HCT116 (cell line): ENCODE results near the gene POU3F1. TPM values are rescaled to one million over a fixed set of nuclear protein-coding genes. Genes with fewer than 3 reads are reported as not detected.

Source experiments
- ATAC-seq: fragments of 200-7000 bp; cut with Tn5 transposase; 2 replicates; pipeline ENCODE4 v1.9.1; 2020; ENCODE audit warnings: mild to moderate bottlenecking, moderate library complexity
- BruUV-seq: library from RNA; stranded (reverse); fragments of 400-500 nt; replicated peaks from 2 replicates; lab custom pipeline; 2021; lab: Mats Ljungman, UMichigan
- CTCF ChIA-PET: fragments of 300-600 bp; sonication (Branson Sonifier 250); formaldehyde crosslinking; loops from one replicate; lab custom pipeline; 2021; ENCODE audit warnings: antibody characterized with exemption; lab: Charles Lee
- POLR2A ChIA-PET: fragments of 300-600, 350-600 bp; sonication (Branson Sonifier 250); formaldehyde crosslinking; loops from one replicate; lab custom pipeline; 2021; ENCODE audit warnings: antibody characterized with exemption; lab: Charles Lee
- RAD21 ChIA-PET, 2 experiments: fragments of 300-600 bp; sonication (Branson Sonifier 250); formaldehyde crosslinking; loops; one replicate each; lab custom pipeline; 2023; ENCODE audit warnings: low total read pairs in 2 of 2; ENCODE audit not compliant: uncharacterized antibody in 2 of 2, unreplicated experiment in 2 of 2, low non-redundant PET in 1 of 2; lab: Charles Lee
- DNase-seq: peaks from one replicate; pipeline ENCODE4 v3.0.0-alpha.2; 2010; ENCODE audit warnings: low read depth, low spot score
- H2AFZ ChIP-seq: fragments of 200-600 bp; shearing (Covaris generic), sonication (generic); 2 replicates; pipeline ENCODE4 v1.6.1; 2017; ENCODE audit warnings: low read depth, mixed run types, mixed read lengths, antibody characterized with exemption, low read length; ENCODE audit not compliant: poor library complexity, severe bottlenecking
- H3K27ac ChIP-seq: 2 replicates; pipeline ENCODE4 v1.5.1; 2012; ENCODE audit warnings: low read depth, low read length
- H3K27me3 ChIP-seq: fragments of 200-600 bp; sonication (generic); 2 replicates; pipeline ENCODE4 v1.6.1; 2016; ENCODE audit warnings: mixed run types, low read length, mixed read lengths; ENCODE audit not compliant: insufficient read depth
- H3K36me3 ChIP-seq, 2 experiments: fragments of 200-500 bp in 1 of 2; fragments of 200-600 bp in 1 of 2; sonication (Bioruptor generic) in 1 of 2; sonication (generic) in 1 of 2; 2 replicates each; pipeline versions ENCODE4 v1.5.1 to v1.6.1; 2014 to 2016; ENCODE audit warnings: low read length in 2 of 2, inconsistent platforms in 1 of 2, mixed read lengths in 1 of 2, mixed run types in 1 of 2; ENCODE audit not compliant: insufficient read depth in 2 of 2, control insufficient read depth in 1 of 2
- H3K4me1 ChIP-seq, 2 experiments: fragments of 200-600 bp in 1 of 2; sonication (generic) in 1 of 2; 2 replicates each; pipeline versions ENCODE4 v1.5.1 to v1.6.1; 2012 to 2017; ENCODE audit warnings: low read length in 2 of 2, inconsistent platforms in 1 of 2, mild to moderate bottlenecking in 1 of 2, mixed read lengths in 1 of 2, mixed run types in 1 of 2, moderate library complexity in 1 of 2; ENCODE audit not compliant: insufficient read depth in 2 of 2, control insufficient read depth in 1 of 2
- H3K4me2 ChIP-seq: fragments of 200-600 bp; sonication (generic); 2 replicates; pipeline ENCODE4 v1.6.1; 2017; ENCODE audit warnings: mixed run types, low read length, mixed read lengths
- H3K4me3 ChIP-seq, 2 experiments: fragments of 200-600 bp in 1 of 2; sonication (generic) in 1 of 2; replicated peaks in 1 of 2; 2 replicates each; pipeline ENCODE4 v1.5.1; 2011 to 2016; ENCODE audit warnings: low read length in 2 of 2, control low read depth in 1 of 2, low read depth in 1 of 2, mild to moderate bottlenecking in 1 of 2, mixed read lengths in 1 of 2, mixed run types in 1 of 2
- H3K79me2 ChIP-seq: fragments of 200-600 bp; sonication (generic); 2 replicates; pipeline ENCODE4 v1.6.1; 2017; ENCODE audit warnings: mild to moderate bottlenecking, mixed run types, low read length, moderate library complexity, mixed read lengths; ENCODE audit not compliant: insufficient read depth
- H3K9ac ChIP-seq: fragments of 200-600 bp; sonication (generic); 2 replicates; pipeline ENCODE4 v1.6.1; 2016; ENCODE audit warnings: low read length, mixed read lengths
- H3K9me2 ChIP-seq: fragments of 200-600 bp; sonication (generic), shearing (Covaris generic); 2 replicates; pipeline ENCODE4 v1.6.1; 2017; ENCODE audit warnings: mixed run types, mild to moderate bottlenecking, moderate library complexity; ENCODE audit not compliant: insufficient read depth
- H3K9me3 ChIP-seq, 2 experiments: fragments of 200-500 bp in 1 of 2; fragments of 200-600 bp in 1 of 2; sonication (Bioruptor generic) in 1 of 2; sonication (generic) in 1 of 2; 2 replicates each; pipeline ENCODE4 v1.6.1; 2014 to 2017; ENCODE audit warnings: low read length in 2 of 2, mixed read lengths in 2 of 2, inconsistent platforms in 1 of 2, low read depth in 1 of 2, mild to moderate bottlenecking in 1 of 2, mixed run types in 1 of 2, moderate library complexity in 1 of 2; ENCODE audit not compliant: control insufficient read depth in 1 of 2, insufficient read depth in 1 of 2
- H4K20me1 ChIP-seq: fragments of 200-600 bp; sonication (generic), shearing (Covaris generic); 2 replicates; pipeline ENCODE4 v1.6.1; 2017; ENCODE audit warnings: mixed run types, mild to moderate bottlenecking, moderate library complexity; ENCODE audit not compliant: insufficient read depth
- CBX3 ChIP-seq: IDR thresholded peaks from 2 replicates; pipeline ENCODE4 v1.6.1; 2012; ENCODE audit warnings: low read depth
- CEBPB ChIP-seq: IDR thresholded peaks from 2 replicates; pipeline ENCODE4 v1.6.1; 2012; ENCODE audit warnings: low read depth
- ELF1 ChIP-seq: IDR thresholded peaks from 2 replicates; pipeline ENCODE4 v1.6.1; 2012; ENCODE audit warnings: low read depth, borderline replicate concordance
- EZH2 ChIP-seq: fragments of 200-600 bp; sonication (generic); IDR thresholded peaks from 2 replicates; pipeline ENCODE4 v1.6.1; 2017; ENCODE audit warnings: antibody characterized with exemption, mixed run types
- EZH2phosphoT487 ChIP-seq: fragments of 200-600 bp; IDR thresholded peaks from 2 replicates; pipeline ENCODE4 v1.6.1; 2018; ENCODE audit warnings: antibody characterized with exemption, borderline replicate concordance
- FOSL1 ChIP-seq: IDR thresholded peaks from 2 replicates; pipeline ENCODE4 v1.6.1; 2012; ENCODE audit warnings: low read depth
- POLR2A ChIP-seq: IDR thresholded peaks from 2 replicates; pipeline ENCODE4 v1.7.0; 2011; ENCODE audit warnings: borderline replicate concordance; ENCODE audit not compliant: insufficient read depth, insufficient read length; ENCODE audit errors: extremely low read depth
- POLR2AphosphoS5 ChIP-seq: IDR thresholded peaks from 2 replicates; pipeline ENCODE4 v1.6.1; 2011; ENCODE audit warnings: mild to moderate bottlenecking, low read depth, low read length, moderate library complexity
- RAD21 ChIP-seq: IDR thresholded peaks from 2 replicates; pipeline ENCODE4 v1.6.1; 2012; ENCODE audit warnings: low read depth, mild to moderate bottlenecking
- SRF ChIP-seq: IDR thresholded peaks from 2 replicates; pipeline ENCODE4 v1.6.1; 2012; ENCODE audit warnings: low read depth
- TCF7L2 ChIP-seq: IDR thresholded peaks from 2 replicates; pipeline ENCODE4 v1.7.0; 2011; ENCODE audit warnings: borderline replicate concordance, inconsistent platforms; ENCODE audit not compliant: insufficient read depth, insufficient read length; ENCODE audit errors: extremely low read depth
- ZFX ChIP-seq: fragments of 450-650 bp; IDR thresholded peaks from 2 replicates; pipeline ENCODE4 v1.6.1; 2017
- ZNF274 ChIP-seq: fragments of 200-500 bp; sonication (Bioruptor generic); IDR thresholded peaks from 2 replicates; pipeline ENCODE4 v1.6.1; 2014; ENCODE audit warnings: mild to moderate bottlenecking, low read depth, low read length, inconsistent platforms
- intact Hi-C: fragments of 100-400 bp; cut with micrococcal nuclease; formaldehyde crosslinking; loops from 2 replicates; pipeline ENCODE4 v1.10.0; 2022
- total RNA-seq: library from RNA; stranded (reverse); gene quantifications from one replicate; pipeline ENCODE4 v1.2.1, GENCODE V29; 2021; ENCODE audit not compliant: unreplicated experiment
- TF ChIP-seq, protein P1 (sequence below), 3 experiments: fragments of 200-600 bp in 1 of 3; sonication (generic) in 1 of 3; IDR thresholded peaks in 2 of 3; conservative IDR thresholded peaks in 1 of 3; 2 replicates each; pipeline ENCODE4 v1.5.1; 2012 to 2017; ENCODE audit warnings: low read depth in 2 of 3, low read length in 2 of 3, antibody characterized with exemption in 1 of 3, borderline replicate concordance in 1 of 3, control low read depth in 1 of 3, mild to moderate bottlenecking in 1 of 3, mixed read lengths in 1 of 3, mixed run types in 1 of 3, moderate library complexity in 1 of 3; ENCODE audit not compliant: insufficient read depth in 1 of 3
- TF ChIP-seq, protein P2 (sequence below): IDR thresholded peaks from 2 replicates; pipeline ENCODE4 v1.6.1; 2012; ENCODE audit warnings: low read depth
- TF ChIP-seq, protein P3 (sequence below): IDR thresholded peaks from 2 replicates; pipeline ENCODE4 v1.6.1; 2012

POU3F1 gene
- total RNA-seq, 1 experiment from 2014 or later = not detected

DNA sequence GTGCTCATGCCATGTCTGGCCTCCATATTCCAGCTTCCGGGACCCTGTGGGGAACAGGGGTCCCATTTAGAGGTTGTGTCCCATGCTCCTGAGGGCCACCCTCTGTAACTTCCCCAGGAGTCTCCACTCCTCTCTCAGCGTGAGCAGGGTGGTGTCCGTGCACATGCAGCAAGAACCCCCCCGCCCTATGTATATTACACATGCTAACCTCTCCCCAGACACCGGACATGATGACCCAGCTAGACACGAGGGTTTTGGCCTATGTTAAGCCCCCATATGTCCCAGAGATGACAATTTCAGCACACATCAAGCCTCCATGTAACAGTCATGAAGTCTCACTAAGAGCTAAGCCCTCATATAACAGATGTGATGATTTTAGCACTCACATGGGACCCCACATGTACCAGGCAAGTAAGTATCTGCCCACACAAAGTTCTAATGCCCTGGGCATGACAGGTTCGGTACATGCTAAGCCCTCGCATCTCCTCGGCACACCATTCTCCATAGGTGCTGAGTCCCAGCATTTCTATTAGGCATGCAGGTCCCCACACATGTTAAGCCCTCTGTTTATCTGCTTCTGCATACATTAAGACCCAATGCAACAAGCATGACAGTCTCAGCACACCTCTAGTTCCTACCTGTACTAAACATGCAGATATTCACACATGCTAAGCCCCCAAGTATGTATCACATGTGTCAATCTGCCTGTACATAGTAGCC, 48.3 kb downstream of the POU3F1 start:
- no peak overlapping the region for H3K4me2 ChIP-seq
- no peak overlapping the region for H3K4me3 ChIP-seq
- ATAC-seq (no peak), DNase-seq (no peak)
- no peak overlapping the region; the same call in 1 of the 2 replicates for H3K27ac ChIP-seq
- BruUV-seq = no TSS peak
- H2AFZ ChIP-seq = no peak overlapping the region
- ChIA-PET CTCF (no interaction called here), RAD21 (no interaction called here), POLR2A (no interaction called here)
- no peaks in the 10 kb centered on the region for H4K20me1 ChIP-seq
- H3K36me3 ChIP-seq = peaks cover 16 to 18% of the 10 kb centered on the region in 2 experiments; a peak in 3 of 4 replicates
- no peaks in the 10 kb centered on the region for H3K9me2 ChIP-seq
- H3K9ac ChIP-seq = no peak overlapping the region
- H3K9me3 ChIP-seq = no peaks in the 10 kb centered on the region
- peaks cover 33 to 46% of the 10 kb centered on the region in 2 experiments for H3K4me1 ChIP-seq
- intact Hi-C loops = no loop called here
- TF ChIP-seq POLR2AphosphoS5 = no peak
- no peak for TF ChIP-seq RAD21
- no peak for TF ChIP-seq CEBPB
- no peak for TF ChIP-seq EZH2
- no peak for TF ChIP-seq FOSL1
- TF ChIP-seq, protein P1, sequence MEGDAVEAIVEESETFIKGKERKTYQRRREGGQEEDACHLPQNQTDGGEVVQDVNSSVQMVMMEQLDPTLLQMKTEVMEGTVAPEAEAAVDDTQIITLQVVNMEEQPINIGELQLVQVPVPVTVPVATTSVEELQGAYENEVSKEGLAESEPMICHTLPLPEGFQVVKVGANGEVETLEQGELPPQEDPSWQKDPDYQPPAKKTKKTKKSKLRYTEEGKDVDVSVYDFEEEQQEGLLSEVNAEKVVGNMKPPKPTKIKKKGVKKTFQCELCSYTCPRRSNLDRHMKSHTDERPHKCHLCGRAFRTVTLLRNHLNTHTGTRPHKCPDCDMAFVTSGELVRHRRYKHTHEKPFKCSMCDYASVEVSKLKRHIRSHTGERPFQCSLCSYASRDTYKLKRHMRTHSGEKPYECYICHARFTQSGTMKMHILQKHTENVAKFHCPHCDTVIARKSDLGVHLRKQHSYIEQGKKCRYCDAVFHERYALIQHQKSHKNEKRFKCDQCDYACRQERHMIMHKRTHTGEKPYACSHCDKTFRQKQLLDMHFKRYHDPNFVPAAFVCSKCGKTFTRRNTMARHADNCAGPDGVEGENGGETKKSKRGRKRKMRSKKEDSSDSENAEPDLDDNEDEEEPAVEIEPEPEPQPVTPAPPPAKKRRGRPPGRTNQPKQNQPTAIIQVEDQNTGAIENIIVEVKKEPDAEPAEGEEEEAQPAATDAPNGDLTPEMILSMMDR (IDR thresholded peaks at IDR 0.05 in 2 of 3, conservative IDR thresholded peaks at IDR 0.05 in 1 of 3; ENCODE audit: borderline replicate concordance in 1 of 3, insufficient read depth in 1 of 3, low read depth in 2 of 3, low read length in 2 of 3) = no peak
- no peak for TF ChIP-seq ZFX
- no peak for TF ChIP-seq EZH2phosphoT487
- no peak for TF ChIP-seq ZNF274
- no peak for TF ChIP-seq POLR2A
- TF ChIP-seq, protein P2, sequence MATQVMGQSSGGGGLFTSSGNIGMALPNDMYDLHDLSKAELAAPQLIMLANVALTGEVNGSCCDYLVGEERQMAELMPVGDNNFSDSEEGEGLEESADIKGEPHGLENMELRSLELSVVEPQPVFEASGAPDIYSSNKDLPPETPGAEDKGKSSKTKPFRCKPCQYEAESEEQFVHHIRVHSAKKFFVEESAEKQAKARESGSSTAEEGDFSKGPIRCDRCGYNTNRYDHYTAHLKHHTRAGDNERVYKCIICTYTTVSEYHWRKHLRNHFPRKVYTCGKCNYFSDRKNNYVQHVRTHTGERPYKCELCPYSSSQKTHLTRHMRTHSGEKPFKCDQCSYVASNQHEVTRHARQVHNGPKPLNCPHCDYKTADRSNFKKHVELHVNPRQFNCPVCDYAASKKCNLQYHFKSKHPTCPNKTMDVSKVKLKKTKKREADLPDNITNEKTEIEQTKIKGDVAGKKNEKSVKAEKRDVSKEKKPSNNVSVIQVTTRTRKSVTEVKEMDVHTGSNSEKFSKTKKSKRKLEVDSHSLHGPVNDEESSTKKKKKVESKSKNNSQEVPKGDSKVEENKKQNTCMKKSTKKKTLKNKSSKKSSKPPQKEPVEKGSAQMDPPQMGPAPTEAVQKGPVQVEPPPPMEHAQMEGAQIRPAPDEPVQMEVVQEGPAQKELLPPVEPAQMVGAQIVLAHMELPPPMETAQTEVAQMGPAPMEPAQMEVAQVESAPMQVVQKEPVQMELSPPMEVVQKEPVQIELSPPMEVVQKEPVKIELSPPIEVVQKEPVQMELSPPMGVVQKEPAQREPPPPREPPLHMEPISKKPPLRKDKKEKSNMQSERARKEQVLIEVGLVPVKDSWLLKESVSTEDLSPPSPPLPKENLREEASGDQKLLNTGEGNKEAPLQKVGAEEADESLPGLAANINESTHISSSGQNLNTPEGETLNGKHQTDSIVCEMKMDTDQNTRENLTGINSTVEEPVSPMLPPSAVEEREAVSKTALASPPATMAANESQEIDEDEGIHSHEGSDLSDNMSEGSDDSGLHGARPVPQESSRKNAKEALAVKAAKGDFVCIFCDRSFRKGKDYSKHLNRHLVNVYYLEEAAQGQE = no peak
- TF ChIP-seq CBX3 = no peak
- TF ChIP-seq, protein P3, sequence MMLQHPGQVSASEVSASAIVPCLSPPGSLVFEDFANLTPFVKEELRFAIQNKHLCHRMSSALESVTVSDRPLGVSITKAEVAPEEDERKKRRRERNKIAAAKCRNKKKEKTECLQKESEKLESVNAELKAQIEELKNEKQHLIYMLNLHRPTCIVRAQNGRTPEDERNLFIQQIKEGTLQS = no peak
- TF ChIP-seq SRF = no peak
- no peak for TF ChIP-seq TCF7L2
- TF ChIP-seq ELF1 = no peak
- no peaks in the 10 kb centered on the region for H3K27me3 ChIP-seq
- H3K79me2 ChIP-seq = peaks cover 37% of the 10 kb centered on the region
